EH (cell line): ENCODE data around the gene KRTAP10-9.
"Not testable (repeated sequence)": the region's sequence is repeated elsewhere in the genome, so short reads cannot be mapped to it uniquely, and the experiment has no call there.

Experiments
- DNase-seq: peaks from one replicate; pipeline ENCODE4 v3.0.0-alpha.2; 2015; ENCODE audit warnings: low read depth

KRTAP10-9 gene

DNA sequence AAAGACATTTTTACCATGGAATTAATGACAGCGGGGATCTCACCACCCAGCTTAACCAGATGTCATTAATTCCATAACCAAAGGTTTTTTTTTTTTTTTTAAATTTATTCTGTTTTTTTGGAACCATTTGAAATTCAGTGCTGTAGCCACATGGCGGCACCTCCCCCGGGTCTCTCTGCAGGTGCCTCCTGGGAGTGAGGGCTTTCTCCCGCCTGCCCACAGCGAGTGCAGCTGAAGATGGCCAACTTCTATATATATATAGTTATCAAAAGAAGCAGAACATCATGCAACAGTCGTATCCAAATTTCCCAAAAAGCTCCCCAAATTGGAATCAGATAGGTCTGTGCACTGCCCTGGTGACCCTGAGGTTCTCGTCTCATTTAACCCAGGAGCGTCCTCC lies 11.4 kb upstream of the KRTAP10-9 start:
- DNase-seq: no peak

DNA sequence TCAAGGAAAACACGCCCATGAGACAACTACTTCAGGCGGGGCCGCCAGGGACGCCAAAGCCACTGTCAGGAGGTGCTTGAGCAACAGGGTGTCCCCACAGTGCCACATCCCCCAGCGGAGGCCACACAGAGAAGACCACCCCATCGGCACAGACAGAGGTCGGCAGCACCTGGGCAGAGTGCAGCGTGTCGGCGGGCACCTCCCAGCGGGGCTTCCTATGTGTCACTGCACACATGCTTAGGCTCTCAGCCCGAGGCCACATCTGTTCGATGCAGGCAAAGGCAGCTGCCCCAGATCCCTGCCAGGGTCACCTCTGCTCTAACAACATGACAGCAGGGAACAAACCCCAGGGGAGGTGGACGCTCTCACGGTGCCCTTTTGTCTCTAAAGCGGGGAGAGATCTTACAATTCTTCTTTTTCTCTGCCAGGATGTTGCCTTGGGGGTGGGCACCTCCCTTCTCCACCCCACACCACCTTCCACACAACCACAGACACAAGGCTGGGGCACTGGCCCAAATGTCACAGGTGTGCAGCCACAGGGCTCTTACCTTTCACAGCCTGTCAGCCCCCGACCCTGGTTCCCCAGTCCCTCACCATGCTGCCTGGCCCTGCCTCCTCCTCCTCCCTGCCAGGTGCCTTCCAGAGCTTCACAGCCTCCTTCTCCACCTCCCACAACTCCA lies 10.8 kb upstream of the KRTAP10-9 start:
- DNase-seq: no peak

DNA sequence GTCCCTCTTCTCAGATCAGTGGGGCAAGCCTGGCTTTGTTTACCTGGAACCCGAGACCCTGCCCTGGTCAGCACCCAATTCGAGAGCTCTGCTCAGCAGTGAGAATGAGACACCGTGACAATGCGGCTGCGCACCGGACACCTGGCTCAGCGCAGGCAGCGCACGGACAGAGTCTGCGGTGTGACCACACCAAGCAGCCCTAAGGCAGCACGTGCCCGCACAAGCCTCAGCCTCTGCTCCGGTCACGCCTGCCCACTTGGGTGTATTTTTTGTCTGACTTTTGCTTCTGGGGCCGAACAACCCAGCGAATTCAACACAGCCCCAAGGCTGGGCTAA lies 10.3 kb upstream of the KRTAP10-9 start:
- no peak for DNase-seq

DNA sequence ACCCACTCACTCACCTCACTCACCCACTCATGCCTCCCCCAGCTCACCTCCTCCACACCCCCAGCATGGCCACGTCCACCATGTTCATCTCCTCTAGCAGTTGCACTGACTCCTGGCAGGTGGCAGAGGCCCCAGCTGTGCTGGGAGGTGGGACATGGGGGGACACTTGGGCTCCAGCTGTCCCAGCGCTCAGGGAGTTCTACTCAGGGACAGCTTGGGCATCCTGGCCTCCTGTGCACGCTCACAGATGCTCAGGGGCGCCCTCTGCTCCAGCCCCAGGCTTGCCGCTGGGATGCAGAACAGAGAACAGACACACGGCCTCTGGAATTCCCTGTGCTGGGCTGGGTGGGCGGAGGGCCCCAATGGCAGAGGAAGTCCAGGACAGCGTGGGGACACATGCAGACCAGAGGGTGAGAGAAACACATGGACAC lies 9.8 kb upstream of the KRTAP10-9 start:
- no peak for DNase-seq

DNA sequence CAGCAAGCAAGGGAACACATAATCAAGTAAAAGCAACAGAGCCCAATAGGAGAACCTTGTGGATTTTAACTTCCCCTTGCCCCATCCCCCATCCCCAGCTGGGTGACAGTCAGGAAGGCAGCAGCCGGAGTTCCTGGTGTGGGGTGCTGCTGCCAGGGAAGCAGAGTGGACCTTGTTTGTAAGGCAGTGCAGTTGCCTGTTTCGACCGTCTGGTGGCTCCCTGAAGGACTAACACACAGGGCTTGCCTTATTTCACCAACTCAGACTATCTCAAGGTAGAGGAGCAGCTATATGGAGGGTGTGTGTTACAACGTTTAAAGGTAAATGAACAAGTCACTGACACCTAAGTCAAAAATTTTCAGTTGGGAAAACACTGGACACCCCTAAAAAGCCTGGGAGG lies 8.4 kb upstream of the KRTAP10-9 start:
- no peak for DNase-seq

DNA sequence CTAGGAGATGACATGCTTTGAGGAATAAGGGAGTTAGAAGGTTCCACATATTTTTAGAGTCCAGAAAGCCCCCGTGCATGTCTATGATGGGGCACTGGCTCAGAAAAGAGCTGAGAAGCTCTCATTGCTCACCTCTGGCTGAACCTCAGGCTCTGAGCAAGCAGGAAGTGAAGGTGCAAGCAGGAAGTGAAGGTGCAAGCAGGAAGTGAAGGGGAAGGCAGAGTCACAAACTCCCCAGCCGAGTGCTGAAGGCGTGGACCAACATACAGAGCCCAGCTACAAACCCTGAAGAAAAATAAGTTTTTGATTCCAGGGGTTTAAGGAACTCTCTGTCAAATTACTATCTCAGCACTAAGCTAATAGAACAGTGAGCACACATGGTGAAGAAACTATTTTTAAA lies 8.0 kb upstream of the KRTAP10-9 start:
- no peak for DNase-seq

DNA sequence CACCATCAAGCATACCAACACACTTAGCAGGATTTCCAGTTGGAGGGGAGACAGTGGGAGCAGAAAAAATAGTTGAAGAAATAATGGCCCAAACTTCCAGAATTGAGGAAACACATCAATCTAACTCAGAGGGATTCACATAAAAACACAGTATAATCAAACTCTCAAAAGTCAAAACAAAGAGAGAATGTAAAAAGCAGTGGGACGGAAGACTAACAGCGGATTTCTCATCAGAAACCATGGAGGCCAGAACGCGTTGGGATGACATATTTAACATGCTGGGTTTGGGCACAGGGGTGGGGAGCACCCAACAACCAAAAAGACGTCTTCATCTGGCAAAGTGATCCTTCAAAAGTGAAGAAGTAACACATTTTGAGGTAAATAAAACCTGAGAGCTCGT lies 7.0 kb upstream of the KRTAP10-9 start:
- no peak for DNase-seq

DNA sequence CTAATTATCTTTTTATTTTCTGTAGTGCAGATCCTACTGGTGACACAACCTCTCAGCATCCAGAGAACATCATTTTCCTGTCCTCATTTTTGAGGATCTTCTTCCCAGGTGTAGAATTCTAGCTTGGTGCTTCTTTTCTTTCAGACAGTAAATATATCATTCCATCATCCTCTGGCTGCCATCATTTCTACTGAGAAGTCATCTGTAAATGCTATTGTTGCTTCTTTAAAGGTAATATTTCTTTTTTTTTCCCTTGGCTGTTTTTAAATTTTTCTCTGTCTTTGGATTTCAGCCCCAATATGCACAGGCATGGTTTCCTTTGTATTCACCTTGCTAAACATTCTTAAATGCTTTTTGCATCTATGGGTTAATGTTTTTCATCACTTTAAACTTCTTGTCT lies 3.3 kb upstream of the KRTAP10-9 start:
- DNase-seq: no peak

DNA sequence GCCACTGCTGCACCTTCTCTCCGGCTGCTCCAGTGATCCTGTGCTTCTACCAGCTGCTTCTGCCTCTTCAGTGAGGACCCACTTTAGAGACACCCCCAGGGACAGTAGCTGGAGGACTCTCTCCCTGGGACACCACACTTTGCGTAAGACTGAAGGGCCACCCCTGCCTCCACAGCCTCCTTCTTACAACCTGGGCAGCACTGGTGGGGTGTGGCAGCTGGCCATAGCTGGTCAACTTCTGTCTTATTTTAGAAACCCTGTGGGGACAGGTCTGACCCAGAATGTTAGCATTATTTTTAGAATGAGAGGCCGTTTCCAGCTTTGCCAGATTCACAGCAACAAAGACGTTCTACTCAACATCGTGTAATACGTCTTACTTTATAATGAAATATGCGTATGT lies 1.1 kb upstream of the KRTAP10-9 start:
- DNase-seq: no peak

DNA sequence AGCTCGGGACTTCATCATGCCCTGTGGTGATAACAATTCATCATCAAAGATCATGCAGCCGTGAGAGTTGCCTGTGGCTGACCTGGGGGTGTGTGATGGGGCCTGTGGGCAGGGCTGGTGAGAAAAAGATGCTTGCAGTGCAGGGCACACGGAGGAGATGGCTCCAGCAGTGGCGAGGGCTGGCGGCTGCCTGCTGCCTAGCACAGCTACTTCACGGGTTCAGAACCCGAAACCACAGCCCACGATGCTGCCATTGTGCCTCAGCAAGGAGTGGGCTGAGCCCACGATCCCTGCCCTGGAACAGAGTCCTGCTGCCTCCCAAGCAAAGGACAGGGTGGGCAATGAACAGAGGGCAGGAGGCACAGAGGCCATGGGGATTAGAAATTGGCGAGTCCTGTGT lies 631 bp upstream of the KRTAP10-9 start:
- DNase-seq: no peak

DNA sequence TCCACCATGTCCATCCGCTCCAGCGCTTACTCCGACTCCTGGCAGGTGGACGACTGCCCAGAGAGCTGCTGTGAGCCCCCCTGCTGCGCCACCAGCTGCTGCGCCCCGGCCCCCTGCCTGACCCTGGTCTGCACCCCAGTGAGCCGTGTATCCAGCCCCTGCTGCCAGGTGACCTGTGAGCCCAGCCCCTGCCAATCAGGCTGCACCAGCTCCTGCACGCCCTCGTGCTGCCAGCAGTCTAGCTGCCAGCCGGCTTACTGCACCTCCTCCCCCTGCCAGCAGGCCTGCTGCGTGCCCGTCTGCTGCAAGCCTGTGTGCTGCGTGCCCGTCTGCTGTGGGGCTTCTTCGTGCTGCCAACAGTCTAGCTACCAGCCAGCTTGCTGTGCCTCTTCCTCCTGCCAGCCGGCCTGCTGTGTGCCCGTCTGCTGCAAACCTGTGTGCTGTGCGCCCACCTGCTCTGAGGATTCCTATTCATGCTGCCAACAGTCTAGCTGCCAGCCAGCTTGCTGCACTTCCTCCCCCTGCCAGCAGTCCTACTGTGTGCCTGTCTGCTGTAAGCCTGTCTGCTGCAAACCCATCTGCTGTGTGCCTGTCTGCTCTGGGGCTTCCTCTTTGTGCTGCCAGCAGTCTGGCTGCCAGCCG lies 409 bp downstream of the KRTAP10-9 start:
- DNase-seq: not testable (repeated sequence)

DNA sequence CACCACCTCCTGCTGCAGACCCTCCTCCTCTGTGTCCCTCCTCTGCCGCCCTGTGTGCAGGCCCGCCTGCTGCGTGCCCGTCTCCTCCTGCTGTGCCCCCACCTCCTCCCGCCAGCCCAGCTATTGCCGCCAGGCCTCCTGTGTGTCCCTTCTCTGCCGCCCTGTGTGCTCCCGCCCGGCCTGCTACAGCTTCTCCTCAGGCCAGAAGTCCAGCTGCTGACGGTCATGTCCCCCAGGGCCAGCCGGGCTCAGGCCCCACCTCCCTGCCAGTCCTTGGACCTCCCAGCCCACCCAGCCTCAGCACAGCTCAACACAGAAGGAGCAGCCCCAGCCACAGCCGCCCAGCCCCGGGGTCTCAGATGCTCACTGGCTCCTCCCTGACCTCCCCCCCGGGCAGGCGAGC lies 939 bp downstream of the KRTAP10-9 start:
- DNase-seq: not testable (repeated sequence)

DNA sequence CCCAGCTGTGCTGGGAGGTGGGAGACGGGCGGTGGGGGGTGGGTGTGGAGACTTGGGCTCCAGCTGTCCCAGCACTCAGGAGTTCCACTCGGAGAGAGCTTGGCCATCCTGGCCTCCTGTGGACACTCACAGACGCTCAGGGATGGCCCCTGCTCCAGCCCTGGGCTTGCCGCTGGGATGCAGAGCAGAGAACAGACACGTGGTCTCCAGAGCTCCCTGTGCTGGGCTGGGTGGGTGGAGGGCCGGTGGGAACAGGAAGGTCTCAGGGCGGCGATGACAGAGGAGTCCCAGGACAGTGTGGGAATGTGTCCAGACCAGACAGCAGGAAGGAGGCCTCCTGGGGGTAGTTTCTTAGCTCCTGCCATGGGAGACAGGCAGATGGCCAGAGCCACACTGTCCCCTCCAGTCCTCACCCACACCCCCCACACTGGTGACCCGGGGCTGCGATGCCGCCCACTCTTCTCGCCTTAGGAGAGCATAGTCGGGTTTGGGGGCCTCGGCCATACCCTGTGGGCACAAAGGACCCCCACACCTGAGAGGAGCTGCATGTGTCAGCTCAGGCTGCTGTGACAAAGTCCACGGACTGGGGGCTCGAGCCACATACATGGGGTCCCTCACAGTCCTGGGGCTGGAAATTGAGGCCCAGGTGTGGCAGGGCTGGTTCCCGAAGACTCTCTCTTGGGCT lies 2.0 kb downstream of the KRTAP10-9 start:
- DNase-seq: no peak

DNA sequence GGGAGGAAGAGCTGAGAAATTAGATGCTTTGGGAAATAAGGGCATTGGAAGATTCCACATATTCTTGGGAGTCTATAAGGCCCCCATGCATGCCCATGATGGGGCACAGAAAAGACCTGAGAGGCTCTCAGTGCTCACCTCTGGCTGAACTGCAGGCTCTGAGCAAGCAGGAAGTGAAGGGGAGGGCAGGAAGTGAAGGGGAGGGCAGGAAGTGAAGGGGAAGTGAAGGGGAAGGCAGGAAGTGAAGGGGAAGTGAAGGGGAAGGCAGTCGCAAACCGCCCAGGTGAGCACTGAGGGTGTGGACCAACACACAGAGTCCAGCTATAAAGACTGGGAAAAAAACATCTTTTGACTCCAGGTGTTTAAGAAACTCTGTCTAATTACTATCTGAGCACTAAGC lies 3.5 kb downstream of the KRTAP10-9 start:
- no peak for DNase-seq

DNA sequence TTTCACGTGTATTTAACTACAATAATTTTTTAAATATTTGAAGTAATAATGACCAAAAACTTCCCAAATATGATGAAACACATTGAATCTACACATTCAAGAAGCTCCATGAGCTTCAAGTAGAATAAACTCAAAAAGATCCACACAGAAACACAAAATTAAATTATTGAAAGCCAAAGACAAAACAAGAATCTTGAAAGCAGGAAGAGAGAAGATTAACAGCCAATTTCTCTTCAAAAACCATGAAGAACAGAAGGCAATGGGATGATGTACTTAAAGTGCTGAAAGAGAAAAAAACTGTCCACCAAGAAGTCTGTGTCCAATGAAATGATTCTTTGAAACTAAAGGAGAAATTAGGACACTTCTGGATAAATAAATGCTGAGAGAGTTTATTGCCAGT lies 5.2 kb downstream of the KRTAP10-9 start:
- no peak for DNase-seq

DNA sequence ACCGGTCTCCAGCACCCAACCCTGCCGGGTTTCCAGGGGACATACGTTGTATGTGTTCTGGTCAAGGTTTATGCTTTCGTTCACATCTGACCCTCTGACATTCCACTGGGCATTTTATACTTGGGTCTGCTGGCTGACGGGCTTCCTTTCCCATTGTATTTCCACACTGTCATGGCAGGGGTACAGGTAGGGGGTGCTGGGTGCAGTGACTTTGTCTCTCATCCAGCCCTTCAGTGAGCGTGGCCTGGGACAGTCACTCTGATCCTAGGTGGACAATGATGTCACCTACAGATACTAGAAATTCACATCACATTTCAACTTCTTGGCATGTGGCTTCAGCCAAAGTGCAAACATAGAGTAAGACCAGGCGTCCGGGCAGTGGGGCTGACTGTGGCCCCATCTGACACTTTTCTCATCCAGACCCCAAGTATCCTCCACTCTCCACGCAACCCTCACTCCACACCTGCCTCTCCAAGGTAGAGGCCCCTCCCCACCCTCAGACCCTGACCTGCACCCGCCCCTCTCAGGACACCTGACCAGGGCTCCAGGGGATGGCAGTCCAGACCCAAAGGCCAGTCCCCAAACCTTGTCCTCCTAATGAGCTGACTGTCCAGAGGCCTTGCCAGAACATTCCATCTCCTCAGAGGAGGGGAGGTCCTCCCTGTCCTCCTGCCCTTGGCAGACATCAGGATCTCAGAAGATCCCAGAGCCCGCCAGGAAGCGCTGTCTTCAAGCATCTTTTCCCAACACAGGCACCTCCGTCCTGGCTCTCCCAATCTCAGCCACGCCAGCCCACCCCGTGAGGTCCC lies 9.5 kb downstream of the KRTAP10-9 start:
- no peak for DNase-seq

DNA sequence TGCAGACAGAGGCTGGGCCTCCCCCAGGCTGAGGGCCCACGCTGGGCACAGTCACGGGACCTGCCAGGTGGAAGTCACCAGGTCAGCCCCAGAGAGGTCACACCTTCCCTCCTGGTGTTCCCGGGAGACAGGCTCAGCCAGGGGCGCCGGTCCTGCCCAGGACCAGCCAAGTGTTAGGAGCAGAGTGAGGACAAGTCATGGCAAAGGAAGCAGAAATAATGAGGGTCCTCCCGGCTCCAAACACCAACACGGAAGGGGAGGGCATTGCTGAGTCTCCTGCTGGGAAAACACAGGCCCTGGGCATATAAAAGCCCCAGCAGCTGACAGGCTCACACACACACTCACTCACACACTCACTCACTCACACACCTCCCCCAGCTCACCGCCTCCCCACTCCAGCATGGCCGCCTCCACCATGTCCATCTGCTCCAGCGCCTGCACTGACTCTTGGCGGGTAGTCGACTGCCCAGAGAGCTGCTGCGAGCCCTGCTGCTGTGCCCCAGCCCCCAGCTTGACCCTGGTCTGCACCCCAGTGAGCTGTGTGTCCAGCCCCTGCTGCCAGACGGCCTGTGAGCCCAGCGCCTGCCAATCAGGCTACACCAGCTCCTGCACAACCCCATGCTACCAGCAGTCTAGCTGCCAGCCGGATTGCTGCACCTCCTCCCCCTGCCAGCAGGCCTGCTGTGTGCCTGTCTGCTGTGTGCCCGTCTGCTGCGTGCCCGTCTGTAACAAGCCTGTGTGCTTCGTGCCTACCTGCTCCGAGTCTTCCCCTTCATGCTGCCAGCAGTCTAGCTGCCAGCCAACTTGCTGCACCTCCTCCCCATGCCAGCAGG lies 10.3 kb downstream of the KRTAP10-9 start, which contains the start of gene KRTAP10-10:
TSS of gene KRTAP10-10 (plus strand) at position 339 of the 833 bp plus-strand sequence. CDS start at position 401, 62 bp downstream.
- DNase-seq: no peak

DNA sequence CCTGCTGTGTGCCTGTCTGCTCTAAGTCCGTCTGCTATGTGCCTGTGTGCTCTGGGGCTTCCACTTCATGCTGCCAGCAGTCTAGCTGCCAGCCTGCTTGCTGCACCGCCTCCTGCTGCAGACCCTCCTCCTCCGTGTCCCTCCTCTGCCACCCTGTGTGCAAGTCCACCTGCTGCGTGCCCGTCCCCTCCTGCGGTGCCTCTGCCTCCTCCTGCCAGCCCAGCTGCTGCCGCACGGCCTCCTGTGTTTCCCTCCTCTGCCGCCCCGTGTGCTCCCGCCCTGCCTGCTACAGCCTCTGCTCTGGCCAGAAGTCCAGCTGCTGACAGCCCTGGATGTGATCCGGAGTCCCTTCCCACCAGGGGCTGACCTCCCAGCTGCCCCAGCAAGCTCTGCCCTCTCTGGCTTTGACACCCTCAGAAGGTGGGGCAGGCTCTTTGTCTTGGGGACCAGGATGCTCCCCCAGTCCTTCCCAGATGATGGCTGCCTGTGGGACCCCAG lies 11.0 kb downstream of the KRTAP10-9 start:
- DNase-seq: not testable (repeated sequence)

DNA sequence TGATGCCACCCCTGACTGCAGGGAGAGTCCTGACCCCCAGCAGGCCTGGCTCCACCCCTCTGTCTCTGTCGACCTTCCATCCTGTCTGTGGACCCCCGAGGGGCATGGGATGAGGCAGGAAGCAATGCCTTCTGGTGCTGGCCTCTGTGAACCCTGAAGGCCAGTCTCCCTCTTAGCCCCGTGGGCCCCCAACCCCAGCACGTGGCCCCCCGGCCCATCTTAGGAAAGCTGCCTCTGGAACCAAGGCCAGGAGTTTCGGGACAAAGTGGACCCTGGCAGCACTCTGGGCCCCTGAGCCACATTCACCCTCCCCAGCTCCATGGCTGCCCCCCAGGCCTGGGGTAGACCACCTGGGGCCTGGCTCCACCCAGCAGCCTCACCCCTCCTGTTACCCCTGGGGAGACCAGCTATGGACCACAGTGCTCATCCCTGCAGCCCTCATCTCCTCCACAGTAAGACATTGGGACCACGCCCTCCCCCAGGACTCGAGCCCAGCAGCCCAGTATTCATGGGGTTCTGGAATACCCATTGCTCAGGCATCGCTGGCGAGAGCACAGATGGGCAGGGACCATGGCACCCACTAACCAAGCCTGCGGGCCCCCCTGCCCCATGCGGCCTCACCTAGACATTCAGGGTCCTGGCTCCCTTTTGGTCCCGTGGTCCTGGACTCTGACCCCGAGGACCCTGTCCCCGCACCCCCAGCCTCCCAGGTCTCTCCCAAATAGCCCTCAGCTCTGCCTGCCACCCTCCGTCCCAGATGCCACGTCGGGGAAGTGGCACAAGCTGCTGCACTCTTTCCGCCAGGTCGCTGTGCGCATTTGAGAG lies 11.8 kb downstream of the KRTAP10-9 start:
- DNase-seq: not testable (repeated sequence)

DNA sequence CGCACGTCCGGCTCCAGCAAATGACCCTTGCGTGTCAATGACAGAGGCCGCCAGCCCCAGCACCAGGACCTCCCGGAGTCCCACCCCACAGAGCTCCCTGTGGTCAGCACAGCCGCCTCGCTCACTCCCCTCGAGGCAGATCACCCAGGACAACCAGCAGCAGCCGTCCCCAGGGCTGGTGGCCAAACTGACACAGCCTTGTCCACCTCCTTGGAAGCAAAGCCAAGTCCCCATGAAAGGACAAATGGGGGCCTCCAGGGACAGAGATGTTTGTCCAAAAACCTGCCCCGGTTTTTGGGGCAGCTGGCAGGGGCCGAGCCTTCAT lies 12.4 kb downstream of the KRTAP10-9 start:
- no peak for DNase-seq

DNA sequence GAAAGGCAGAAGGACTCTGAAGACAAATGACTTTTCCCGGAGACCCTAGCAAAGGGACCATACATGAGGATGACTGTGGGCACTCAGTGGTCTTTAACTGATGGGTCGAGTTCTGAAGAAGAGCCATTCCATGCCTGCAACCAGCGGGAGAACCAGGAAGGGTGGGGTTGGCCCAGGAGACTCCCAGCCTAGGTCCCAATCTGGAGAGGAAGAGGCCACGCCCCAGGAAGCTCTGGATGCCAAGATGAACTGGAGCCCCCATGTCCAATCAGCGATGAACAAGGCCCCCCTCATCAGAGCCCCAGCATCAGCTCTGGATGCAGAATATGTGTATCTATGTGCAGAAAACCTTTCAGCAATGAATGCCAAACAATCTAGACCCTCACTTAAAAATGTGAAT lies 13.9 kb downstream of the KRTAP10-9 start:
- no peak for DNase-seq
